SK-N-SH (cell line): ENCODE results near the gene SCYL1. TPM values are rescaled to one million over a fixed set of nuclear protein-coding genes. Genes with fewer than 3 reads are reported as not detected.

Experiments
- CTCF ChIA-PET: fragments of 300-600, 350-600 bp; formaldehyde crosslinking; extraction: SDS; loops from one replicate; lab custom pipeline; 2021; lab: Yijun Ruan, JAX
- POLR2A ChIA-PET: fragments of 350-600 bp; sonication (Branson Sonifier 250); formaldehyde crosslinking; extraction: SDS; loops from one replicate; lab custom pipeline; 2020; ENCODE audit warnings: antibody characterized with exemption, inconsistent platforms; lab: Yijun Ruan, JAX
- DNase-seq: peaks from one replicate; pipeline ENCODE4 v3.0.0; 2012
- H2AFZ ChIP-seq: fragments of 200-600 bp; sonication (generic); 2 replicates; pipeline ENCODE4 v1.8.1; 2016; ENCODE audit warnings: antibody characterized with exemption, mild to moderate bottlenecking, low read depth
- H3F3A ChIP-seq: fragments of 200-600 bp; sonication (generic); replicated peaks from 2 replicates; pipeline ENCODE3; 2016; ENCODE audit warnings: antibody characterized with exemption, mild to moderate bottlenecking; ENCODE audit not compliant: insufficient read depth
- H3K27ac ChIP-seq, 2 experiments: fragments of 200-500 bp in 1 of 2; fragments of 200-600 bp in 1 of 2; sonication (Bioruptor generic) in 1 of 2; sonication (generic), shearing (Covaris generic) in 1 of 2; 2 replicates each; pipeline versions ENCODE4 v1.5.1 to v1.6.1; 2014 to 2016; ENCODE audit warnings: low read depth in 2 of 2, inconsistent platforms in 1 of 2, low read length in 1 of 2, mild to moderate bottlenecking in 1 of 2, mixed read lengths in 1 of 2
- H3K27me3 ChIP-seq: fragments of 200-600 bp; sonication (generic), shearing (Covaris generic); 2 replicates; pipeline ENCODE4 v1.6.1; 2016; ENCODE audit warnings: mixed run types; ENCODE audit not compliant: insufficient read depth
- H3K36me3 ChIP-seq, 2 experiments: fragments of 200-500 bp in 1 of 2; fragments of 200-600 bp in 1 of 2; sonication (Bioruptor generic) in 1 of 2; sonication (generic) in 1 of 2; replicated peaks in 1 of 2; 2 replicates each; pipeline versions ENCODE3 to v1.5.1; 2014 to 2016; ENCODE audit warnings: low read length in 1 of 2, mild to moderate bottlenecking in 1 of 2; ENCODE audit not compliant: insufficient read depth in 2 of 2, control insufficient read depth in 1 of 2
- H3K4me1 ChIP-seq, 2 experiments: fragments of 200-500 bp in 1 of 2; fragments of 200-600 bp in 1 of 2; sonication (Bioruptor generic) in 1 of 2; sonication (generic), shearing (Covaris generic) in 1 of 2; 2 replicates each; pipeline versions ENCODE4 v1.5.1 to v1.6.1; 2014 to 2016; ENCODE audit warnings: low read depth in 1 of 2, low read length in 1 of 2, mixed run types in 1 of 2; ENCODE audit not compliant: insufficient read depth in 2 of 2, control insufficient read depth in 1 of 2
- H3K4me2 ChIP-seq: fragments of 200-600 bp; sonication (generic), shearing (Covaris generic); 2 replicates; pipeline ENCODE4 v1.6.1; 2017; ENCODE audit warnings: mixed run types
- H3K4me3 ChIP-seq, 2 experiments: fragments of 200-500 bp in 1 of 2; fragments of 200-600 bp in 1 of 2; sonication (Bioruptor generic) in 1 of 2; sonication (generic), shearing (Covaris generic) in 1 of 2; 2 replicates each; pipeline versions ENCODE4 v1.5.1 to v1.8.1; 2014 to 2016; ENCODE audit warnings: low read depth in 2 of 2, inconsistent platforms in 1 of 2, low read length in 1 of 2, mild to moderate bottlenecking in 1 of 2, mixed read lengths in 1 of 2, moderate library complexity in 1 of 2
- H3K79me2 ChIP-seq: fragments of 200-600 bp; sonication (generic); 2 replicates; pipeline ENCODE4 v1.8.1; 2017; ENCODE audit warnings: mild to moderate bottlenecking; ENCODE audit not compliant: insufficient read depth
- H3K9ac ChIP-seq: fragments of 200-600 bp; sonication (generic); 2 replicates; pipeline ENCODE4 v1.6.1; 2017; ENCODE audit warnings: mixed run types
- H3K9me2 ChIP-seq: fragments of 200-600 bp; sonication (generic); 2 replicates; pipeline ENCODE4 v1.6.1; 2017; ENCODE audit warnings: mixed run types
- H3K9me3 ChIP-seq: fragments of 200-600 bp; sonication (generic); 2 replicates; pipeline ENCODE4 v1.6.1; 2017; ENCODE audit warnings: mixed run types, mild to moderate bottlenecking, moderate library complexity
- H4K20me1 ChIP-seq: fragments of 200-600 bp; sonication (generic); 2 replicates; pipeline ENCODE4 v1.6.1; 2017; ENCODE audit warnings: mild to moderate bottlenecking, mixed run types; ENCODE audit not compliant: insufficient read depth
- ELF1 ChIP-seq: IDR thresholded peaks from 2 replicates; pipeline ENCODE4 v1.4.0; 2012
- EP300 ChIP-seq, 2 experiments: IDR thresholded peaks; 2 replicates each; pipeline versions ENCODE4 v1.4.0 to v1.6.1; 2012; ENCODE audit warnings: borderline replicate concordance in 1 of 2, low read depth in 1 of 2, low read length in 1 of 2
- FOSL2 ChIP-seq: IDR thresholded peaks from 2 replicates; pipeline ENCODE4 v1.4.0; 2012; ENCODE audit warnings: low read depth, mild to moderate bottlenecking, moderate library complexity, borderline replicate concordance
- FOXJ3 ChIP-seq: sonication (generic); formaldehyde crosslinking; IDR thresholded peaks from 2 replicates; pipeline ENCODE4 v1.5.1; 2020; ENCODE audit warnings: mild to moderate bottlenecking, missing genetic modification reagents
- GABPA ChIP-seq: IDR thresholded peaks from 2 replicates; pipeline ENCODE4 v1.4.0; 2012; ENCODE audit warnings: low read depth, mild to moderate bottlenecking
- MEF2A ChIP-seq: IDR thresholded peaks from 2 replicates; pipeline ENCODE4 v1.4.0; 2012; ENCODE audit warnings: low read depth, borderline replicate concordance
- MXI1 ChIP-seq: IDR thresholded peaks from 2 replicates; pipeline ENCODE4 v1.6.1; 2012; ENCODE audit warnings: mild to moderate bottlenecking, low read depth, low read length, improper control_type of control experiment
- RAD21 ChIP-seq: IDR thresholded peaks from 2 replicates; pipeline ENCODE4 v1.6.1; 2012; ENCODE audit warnings: mild to moderate bottlenecking, low read length
- REST ChIP-seq: IDR thresholded peaks from 2 replicates; pipeline ENCODE4 v1.6.1; 2012; ENCODE audit warnings: mild to moderate bottlenecking, low read depth, low read length, moderate library complexity
- SIN3A ChIP-seq: IDR thresholded peaks from 2 replicates; pipeline ENCODE4 v1.6.1; 2012; ENCODE audit warnings: low read depth, mild to moderate bottlenecking, low read length, moderate library complexity, borderline replicate concordance
- SMC3 ChIP-seq: IDR thresholded peaks from 2 replicates; pipeline ENCODE4 v1.6.1; 2012; ENCODE audit warnings: low read depth, low read length, improper control_type of control experiment
- WGBS: methylation state at CpG from one replicate; pipeline ENCODE4 v1.1.6; 2017; ENCODE audit warnings: low lambda C conversion rate; 5-methylcytosine and 5-hydroxymethylcytosine counted together
- polyA plus RNA-seq, 3 experiments: library from polyadenylated mRNA; depleted of rRNA; stranded (reverse); fragments of >200 nt; gene quantifications; 2 replicates each; pipeline ENCODE4 v1.2.3, GENCODE V29; 2012
- TF ChIP-seq, protein P1 (sequence below): IDR thresholded peaks from 2 replicates; pipeline ENCODE4 v1.4.0; 2012; ENCODE audit warnings: low read depth
- TF ChIP-seq, protein P2 (sequence below): fragments of 150-350 bp; IDR thresholded peaks from 2 replicates; pipeline ENCODE4 v1.6.1; 2016; ENCODE audit warnings: mild to moderate bottlenecking, low read depth, low read length

The SCYL1 gene
- polyA plus RNA-seq, 1 of the 3 experiments (the other 2 are of a cell fraction): 79.9 TPM

DNA sequence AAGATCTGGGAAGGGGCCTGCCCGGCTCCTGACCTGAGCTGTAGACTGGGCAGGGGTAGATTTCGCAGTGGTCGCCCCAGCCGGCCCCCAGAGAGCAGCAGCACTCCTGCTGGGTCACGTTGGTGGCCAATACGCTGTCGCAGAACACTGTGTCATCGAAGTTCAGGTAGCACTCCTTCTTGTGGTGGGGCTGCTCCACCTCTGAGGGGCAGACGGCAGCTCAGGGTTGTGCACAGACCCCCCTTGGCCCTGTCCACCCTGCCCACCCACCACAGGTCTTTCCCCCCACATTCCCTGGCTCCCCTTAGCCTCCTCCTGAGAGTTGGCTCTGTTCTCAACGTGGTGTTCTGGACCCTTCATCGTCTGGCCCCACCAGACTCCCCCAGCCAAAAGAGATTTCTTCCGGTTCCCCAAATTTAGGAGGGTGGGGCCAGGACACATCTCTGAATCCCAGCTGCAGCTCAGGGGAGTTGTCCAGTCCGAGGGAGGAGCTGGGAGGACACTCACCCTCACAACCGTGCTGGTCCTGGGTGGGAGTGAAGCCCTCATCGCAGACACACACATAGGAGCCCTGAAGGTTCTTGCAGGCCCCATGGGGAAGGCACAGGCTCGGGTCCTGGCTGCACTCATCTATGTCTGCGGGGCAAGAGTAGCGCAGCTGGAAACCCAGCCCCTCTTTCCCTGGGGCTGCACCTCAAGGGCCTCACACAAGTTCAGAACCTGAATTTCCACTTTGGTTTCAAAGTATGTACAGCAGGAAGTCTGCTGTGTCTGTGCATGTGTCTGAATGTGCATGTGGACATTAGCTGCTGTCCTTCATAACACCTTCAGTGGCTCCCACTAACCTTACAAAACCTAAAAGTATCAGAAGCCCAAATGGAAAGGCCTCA lies 16.5 kb downstream of the SCYL1 start:
- CTCF ChIA-PET: interaction anchor here (0.6 to 13.1 kb wide), 33 partner anchors 9 to 406 kb away, joined by 3 to 295 read pairs (median 5); partner anchors contain the start of genes EHBP1L1, FAM89B, KCNK7 and LTBP3
- no peaks in the 10 kb centered on the region for H3K9me2 ChIP-seq
- H3K79me2 ChIP-seq: no peaks in the 10 kb centered on the region
- no peak for DNase-seq
- H3K9ac ChIP-seq: no peak overlapping the region
- POLR2A ChIA-PET: interaction anchor here (0.7 to 1.6 kb wide), 7 partner anchors 11 to 97 kb away, joined by 3 to 7 read pairs (median 4); partner anchors contain the start of genes PCNX3, SIPA1 and ZNRD2
- H3K36me3 ChIP-seq: peaks cover 0 to 48% of the 10 kb centered on the region in 2 experiments
- peaks cover 4 to 12% of the 10 kb centered on the region in 2 experiments; a peak in 1 of 4 replicates for H3K4me1 ChIP-seq
- peak overlapping the region; percentile 71 for H3K4me2 ChIP-seq
- no peaks in the 10 kb centered on the region for H3K27me3 ChIP-seq
- 57% methylated on average over 5 of the region's 18 CpGs for WGBS
- H4K20me1 ChIP-seq: peaks cover 20% of the 10 kb centered on the region
- H3K4me3 ChIP-seq: peak overlapping the region; percentile 43 to 49; a peak in 3 of 4 replicates
- H2AFZ ChIP-seq: no peak overlapping the region
- no peaks in the 10 kb centered on the region for H3K9me3 ChIP-seq
- TF ChIP-seq SMC3 (no peak), EP300 (IDR thresholded peaks at IDR 0.05; ENCODE audit: borderline replicate concordance in 1 of 2, low read depth in 1 of 2, low read length in 1 of 2) (no peak), MEF2A (no peak), FOXJ3 (CRISPR knock-in tag) (no peak), MXI1 (no peak), SIN3A (no peak), RAD21 (no peak)
- TF ChIP-seq, protein P1, sequence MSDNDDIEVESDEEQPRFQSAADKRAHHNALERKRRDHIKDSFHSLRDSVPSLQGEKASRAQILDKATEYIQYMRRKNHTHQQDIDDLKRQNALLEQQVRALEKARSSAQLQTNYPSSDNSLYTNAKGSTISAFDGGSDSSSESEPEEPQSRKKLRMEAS: no peak
- TF ChIP-seq, protein P2, sequence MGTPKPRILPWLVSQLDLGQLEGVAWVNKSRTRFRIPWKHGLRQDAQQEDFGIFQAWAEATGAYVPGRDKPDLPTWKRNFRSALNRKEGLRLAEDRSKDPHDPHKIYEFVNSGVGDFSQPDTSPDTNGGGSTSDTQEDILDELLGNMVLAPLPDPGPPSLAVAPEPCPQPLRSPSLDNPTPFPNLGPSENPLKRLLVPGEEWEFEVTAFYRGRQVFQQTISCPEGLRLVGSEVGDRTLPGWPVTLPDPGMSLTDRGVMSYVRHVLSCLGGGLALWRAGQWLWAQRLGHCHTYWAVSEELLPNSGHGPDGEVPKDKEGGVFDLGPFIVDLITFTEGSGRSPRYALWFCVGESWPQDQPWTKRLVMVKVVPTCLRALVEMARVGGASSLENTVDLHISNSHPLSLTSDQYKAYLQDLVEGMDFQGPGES: no peak
- H3K27ac ChIP-seq: peak overlapping the region; percentile 29 to 81
- H3F3A ChIP-seq: peaks cover 42% of the 10 kb centered on the region

GRCh38 chr11:65542738-65543390 lies 18.0 kb downstream of the SCYL1 start:
- peaks cover 0 to 49% of the 10 kb centered on the region in 2 experiments for H3K36me3 ChIP-seq
- WGBS: 80% methylated on average over 2 of the region's 3 CpGs
- TF ChIP-seq REST (no peak), ELF1 (no peak), GABPA (no peak), SIN3A (no peak), RAD21 (no peak), FOSL2 (no peak)
- peaks cover 33% of the 10 kb centered on the region for H3F3A ChIP-seq
- H3K4me3 ChIP-seq: no peak overlapping the region
- ChIA-PET CTCF (interaction anchor here (4.7 to 13.1 kb wide), 4 partner anchors 8 to 28 kb away, joined by 53 to 295 read pairs (median 78); partner anchors contain the start of genes EHBP1L1, FAM89B, SCYL1 and ZNRD2), POLR2A (no interaction called here)
- no peaks in the 10 kb centered on the region for H3K79me2 ChIP-seq
- no peaks in the 10 kb centered on the region for H3K27me3 ChIP-seq
- no peaks in the 10 kb centered on the region for H3K9me2 ChIP-seq
- H3K9me3 ChIP-seq: no peaks in the 10 kb centered on the region
- no peak overlapping the region for H3K27ac ChIP-seq
- H3K4me2 ChIP-seq: no peak overlapping the region
- H4K20me1 ChIP-seq: peaks cover 15% of the 10 kb centered on the region
- DNase-seq: no peak
- no peak overlapping the region for H2AFZ ChIP-seq
- peaks cover 4 to 12% of the 10 kb centered on the region in 2 experiments; a peak in 1 of 4 replicates for H3K4me1 ChIP-seq
- H3K9ac ChIP-seq: no peak overlapping the region
